Measurements from ENCODE around the gene ERICH4. TPM values are rescaled to one million over a fixed set of nuclear protein-coding genes. Genes with fewer than 3 reads are reported as not detected.
"Not testable (repeated sequence)": the region's sequence is repeated elsewhere in the genome, so short reads cannot be mapped to it uniquely, and the experiment has no call there.

The ERICH4 gene
- total and polyA plus RNA-seq, 7 donors = not detected

DNA sequence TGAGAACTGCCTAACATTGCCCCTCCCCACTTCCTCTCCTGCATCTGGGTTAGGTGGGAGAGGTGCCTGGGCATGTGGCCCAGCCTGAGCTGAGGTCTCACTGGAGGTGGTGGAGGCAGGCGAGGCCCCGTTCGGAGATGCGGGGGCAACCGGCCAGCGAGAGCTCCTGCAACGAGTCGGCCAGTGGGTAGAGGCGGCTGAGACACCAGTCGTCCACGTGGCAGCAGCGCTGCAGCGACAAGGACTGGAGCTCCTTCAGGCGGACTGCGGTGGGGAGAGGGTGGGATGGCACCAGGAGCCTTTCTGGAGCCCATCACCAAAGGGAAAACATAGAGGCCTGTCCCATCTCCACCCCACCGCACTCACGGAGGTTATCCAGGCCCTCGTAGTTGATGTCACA is 9.8 kb upstream of the ERICH4 start:
- Histone ChIP-seq H3K9me3 (no peaks in the 10 kb centered on the region), H3K4me1 (peaks cover 0 to 7% (median 7%) of the 10 kb centered on the region in 4 donors), H3K27ac (no peak overlapping the region), H3K36me3 (peaks cover 0 to 52% (median 16%) of the 10 kb centered on the region in 4 donors), H3K4me3 (no peak overlapping the region), H3K27me3 (no peaks in the 10 kb centered on the region)
- WGBS, 2 donors = 91 to 96% methylated on average over 18 of the region's 18 CpGs
- intact Hi-C loops (cut with DNase I) = no loop called here
- no peak for TF ChIP-seq POLR2A (IDR thresholded peaks at IDR 0.05)
- no peak for DNase-seq

DNA sequence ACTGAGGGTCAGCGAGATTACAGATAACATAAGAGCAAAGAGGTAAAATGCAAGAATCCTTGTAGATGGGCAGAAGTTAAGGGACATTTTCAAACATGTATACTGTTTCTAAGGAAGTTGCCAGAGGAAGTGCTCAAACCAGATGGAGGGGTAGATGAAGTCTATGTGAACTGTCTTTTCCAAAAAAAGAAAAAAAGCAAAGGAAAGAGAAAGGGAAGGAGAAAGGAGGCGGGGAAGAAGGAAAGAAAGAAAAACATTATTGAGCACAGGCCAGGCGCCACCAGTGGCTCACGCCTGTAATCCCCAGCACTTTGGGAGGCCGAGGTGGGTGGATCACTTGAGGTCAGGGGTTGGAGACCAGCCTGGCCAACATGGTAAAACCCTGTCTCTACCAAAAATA is 8.5 kb upstream of the ERICH4 start:
- no peak for DNase-seq
- WGBS, 2 donors = 78% methylated on average over 5 of the region's 5 CpGs
- H3K4me3 ChIP-seq = no peak overlapping the region

DNA sequence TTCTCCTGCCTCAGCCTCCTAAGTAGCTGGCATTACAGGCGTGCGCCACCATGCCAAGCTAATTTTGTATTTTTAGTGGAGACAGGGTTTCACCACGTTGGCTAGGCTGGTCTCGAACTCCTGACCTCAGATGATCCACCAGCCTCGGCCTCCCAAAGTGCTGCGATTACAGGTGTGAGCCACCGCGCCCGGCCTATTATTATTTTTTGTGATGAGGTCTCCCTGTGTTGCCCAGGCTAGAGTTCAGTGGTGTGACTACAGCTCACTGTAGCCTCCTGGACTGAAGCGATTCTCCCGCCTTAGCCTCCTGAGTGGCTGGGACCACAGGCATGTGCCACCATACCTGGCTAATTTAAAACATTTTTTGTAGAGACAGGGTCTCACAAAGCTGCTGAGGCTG is 7.6 kb upstream of the ERICH4 start:
- Histone ChIP-seq H3K36me3 (peaks cover 0 to 52% (median 16%) of the 10 kb centered on the region in 4 donors), H3K4me1 (peaks cover 0 to 18% (median 11%) of the 10 kb centered on the region in 4 donors)
- not testable (repeated sequence) for DNase-seq

More for the DNA sequence above, 8.5 kb upstream of the ERICH4 start:
- Histone ChIP-seq H3K27ac (no peak overlapping the region), H3K4me1 (peaks cover 0 to 13% (median 8%) of the 10 kb centered on the region in 4 donors), H3K9me3 (no peaks in the 10 kb centered on the region), H3K27me3 (no peaks in the 10 kb centered on the region), H3K36me3 (peaks cover 0 to 52% (median 16%) of the 10 kb centered on the region in 4 donors)
- intact Hi-C loops (cut with DNase I) = no loop called here
- no peak for TF ChIP-seq POLR2AphosphoS5 (IDR thresholded peaks at IDR 0.05)
- no peak for TF ChIP-seq POLR2A (IDR thresholded peaks at IDR 0.05)
- TF ChIP-seq, protein P1, sequence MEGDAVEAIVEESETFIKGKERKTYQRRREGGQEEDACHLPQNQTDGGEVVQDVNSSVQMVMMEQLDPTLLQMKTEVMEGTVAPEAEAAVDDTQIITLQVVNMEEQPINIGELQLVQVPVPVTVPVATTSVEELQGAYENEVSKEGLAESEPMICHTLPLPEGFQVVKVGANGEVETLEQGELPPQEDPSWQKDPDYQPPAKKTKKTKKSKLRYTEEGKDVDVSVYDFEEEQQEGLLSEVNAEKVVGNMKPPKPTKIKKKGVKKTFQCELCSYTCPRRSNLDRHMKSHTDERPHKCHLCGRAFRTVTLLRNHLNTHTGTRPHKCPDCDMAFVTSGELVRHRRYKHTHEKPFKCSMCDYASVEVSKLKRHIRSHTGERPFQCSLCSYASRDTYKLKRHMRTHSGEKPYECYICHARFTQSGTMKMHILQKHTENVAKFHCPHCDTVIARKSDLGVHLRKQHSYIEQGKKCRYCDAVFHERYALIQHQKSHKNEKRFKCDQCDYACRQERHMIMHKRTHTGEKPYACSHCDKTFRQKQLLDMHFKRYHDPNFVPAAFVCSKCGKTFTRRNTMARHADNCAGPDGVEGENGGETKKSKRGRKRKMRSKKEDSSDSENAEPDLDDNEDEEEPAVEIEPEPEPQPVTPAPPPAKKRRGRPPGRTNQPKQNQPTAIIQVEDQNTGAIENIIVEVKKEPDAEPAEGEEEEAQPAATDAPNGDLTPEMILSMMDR (IDR thresholded peaks at IDR 0.05) = no peak
- no peak for TF ChIP-seq EP300 (IDR thresholded peaks at IDR 0.05)

DNA sequence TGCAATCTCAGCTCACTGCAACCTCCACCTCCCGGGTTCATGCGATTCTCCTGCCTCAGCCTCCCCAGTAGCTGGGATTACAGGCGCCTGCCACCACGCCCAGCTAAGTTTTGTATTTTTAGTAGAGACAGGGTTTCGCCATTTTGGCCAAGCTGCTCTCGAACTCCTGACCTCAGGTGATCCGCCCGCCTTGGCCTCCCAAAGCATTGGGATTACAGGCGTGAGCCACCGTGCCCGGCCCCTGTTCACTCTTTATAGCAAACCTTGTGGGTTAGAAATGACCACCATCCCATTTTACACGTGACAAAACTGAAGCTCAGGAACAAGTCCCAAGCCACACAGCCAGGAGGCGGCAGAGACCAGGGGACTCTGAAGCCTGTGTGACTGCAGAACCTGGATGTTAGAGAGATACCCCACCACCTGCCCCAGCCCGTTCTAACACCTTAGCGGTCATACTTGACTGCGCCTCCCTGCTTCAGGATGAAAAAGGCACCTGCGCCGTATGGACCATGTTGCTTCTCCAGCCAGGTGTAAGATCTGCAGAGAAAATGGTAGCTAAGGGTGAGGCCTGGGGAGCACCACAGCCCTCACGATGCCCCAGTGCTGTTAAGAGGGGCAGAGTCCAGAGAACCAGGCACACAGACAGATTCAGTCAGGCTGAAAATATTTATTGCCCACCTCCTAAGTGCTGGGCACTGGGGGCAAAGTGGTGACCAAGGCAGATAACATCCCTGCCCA is 6.9 kb upstream of the ERICH4 start:
- WGBS, 2 donors = 91 to 94% methylated on average over 19 of the region's 19 CpGs
- Histone ChIP-seq H3K9me3 (no peaks in the 10 kb centered on the region), H3K27me3 (no peaks in the 10 kb centered on the region), H3K36me3 (peaks cover 0 to 49% (median 16%) of the 10 kb centered on the region in 4 donors), H3K27ac (no peak overlapping the region), H3K4me1 (peaks cover 0 to 18% (median 11%) of the 10 kb centered on the region in 4 donors), H3K4me3 (no peak overlapping the region)
- intact Hi-C loops (cut with DNase I) = no loop called here
- no peak for DNase-seq
- TF ChIP-seq EP300 (IDR thresholded peaks at IDR 0.05) (no peak), POLR2A (IDR thresholded peaks at IDR 0.05) (no peak), POLR2AphosphoS5 (IDR thresholded peaks at IDR 0.05) (no peak)
- TF ChIP-seq, protein P1 (IDR thresholded peaks at IDR 0.05) = no peak

More for the DNA sequence above, 7.6 kb upstream of the ERICH4 start:
- intact Hi-C loops (cut with DNase I); H3K9me3 ChIP-seq; H3K27me3 ChIP-seq; H3K4me3 ChIP-seq; H3K27ac ChIP-seq: not testable (repeated sequence)
- 95 to 98% methylated on average over 11 of the region's 11 CpGs for WGBS, 2 donors

DNA sequence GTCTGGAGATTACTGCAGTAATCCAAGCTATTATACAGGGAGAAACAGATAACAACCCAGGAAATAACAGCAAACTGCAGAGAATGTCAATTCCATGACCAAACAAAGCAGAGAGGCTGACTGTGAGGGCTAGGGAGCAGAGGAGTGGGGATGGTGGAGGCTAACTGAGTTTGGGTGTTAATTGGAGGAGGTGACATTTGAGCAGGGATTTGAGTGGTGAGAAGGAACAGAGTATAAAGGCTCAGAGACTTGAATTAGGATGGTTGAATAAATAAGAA is 6.3 kb upstream of the ERICH4 start:
- Histone ChIP-seq H3K27ac (no peak overlapping the region), H3K9me3 (no peaks in the 10 kb centered on the region), H3K36me3 (peaks cover 0 to 44% (median 13%) of the 10 kb centered on the region in 4 donors), H3K4me3 (no peak overlapping the region), H3K27me3 (peaks cover 0 to 4% (median 0%) of the 10 kb centered on the region in 3 donors), H3K4me1 (peaks cover 0 to 18% (median 11%) of the 10 kb centered on the region in 4 donors)
- DNase-seq = no peak
- TF ChIP-seq EP300 (IDR thresholded peaks at IDR 0.05) (no peak), POLR2AphosphoS5 (IDR thresholded peaks at IDR 0.05) (no peak), POLR2A (IDR thresholded peaks at IDR 0.05) (no peak)
- TF ChIP-seq, protein P1 (IDR thresholded peaks at IDR 0.05) = no peak
- intact Hi-C loops (cut with DNase I) = no loop called here
